IPS-18a (cell line): Measurements from ENCODE around the gene CRTC1.

ENCODE experiments used
- H3K27ac ChIP-seq: one replicate; pipeline ENCODE4 v1.5.1; 2013; ENCODE audit warnings: low read length
- H3K27me3 ChIP-seq: one replicate; pipeline ENCODE4 v1.6.1; 2013; ENCODE audit warnings: mild to moderate bottlenecking, low read length; ENCODE audit not compliant: control insufficient read depth, insufficient read depth
- H3K36me3 ChIP-seq: one replicate; pipeline ENCODE4 v1.6.1; 2013; ENCODE audit warnings: low read depth, low read length; ENCODE audit not compliant: control insufficient read depth
- H3K4me1 ChIP-seq: one replicate; pipeline ENCODE4 v1.6.1; 2013; ENCODE audit warnings: low read depth, low read length; ENCODE audit not compliant: control insufficient read depth
- H3K4me3 ChIP-seq: one replicate; pipeline ENCODE4 v1.5.1; 2013; ENCODE audit warnings: low read length
- H3K9ac ChIP-seq: one replicate; pipeline ENCODE4 v1.6.1; 2013; ENCODE audit warnings: mild to moderate bottlenecking, low read length, moderate library complexity
- H3K9me3 ChIP-seq: one replicate; pipeline ENCODE4 v1.6.1; 2013; ENCODE audit warnings: low read depth, low read length; ENCODE audit not compliant: control insufficient read depth

The CRTC1 gene

DNA sequence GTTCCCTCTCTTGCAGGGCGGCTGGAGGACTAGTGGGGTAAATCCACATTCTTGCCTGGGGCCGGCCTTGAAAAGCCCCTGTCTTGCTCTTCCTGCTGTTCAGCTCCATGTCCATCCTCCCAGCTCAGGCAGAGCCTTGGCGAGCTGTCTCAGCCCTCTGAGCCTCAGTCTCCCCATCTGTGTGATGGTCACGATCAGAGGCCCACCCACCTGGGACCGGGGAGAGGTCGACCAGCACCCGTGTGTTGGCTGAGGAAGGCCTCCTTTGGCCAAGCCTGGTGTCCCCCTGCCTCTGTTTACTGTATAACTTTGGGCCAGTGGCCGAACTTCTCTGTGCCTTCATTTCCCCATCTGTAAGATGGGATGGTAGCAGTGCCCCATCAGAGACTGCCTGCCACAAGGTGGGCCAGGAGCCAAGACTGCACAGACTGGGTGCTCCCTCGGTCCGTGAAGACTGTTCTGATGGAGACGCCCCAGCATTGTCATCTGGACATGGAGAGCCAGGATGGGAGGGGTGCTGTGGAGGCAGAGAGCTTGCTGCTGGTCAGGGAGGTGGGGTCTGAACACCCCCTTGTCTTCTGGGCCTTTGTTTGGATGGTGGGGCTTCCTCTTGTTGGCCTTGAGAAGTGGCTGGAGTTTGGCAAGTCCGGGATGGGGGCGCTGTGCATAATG is 28.2 kb upstream of the CRTC1 start:
- Histone ChIP-seq H3K9ac (no peak overlapping the region), H3K4me1 (no peaks in the 10 kb centered on the region), H3K36me3 (no peaks in the 10 kb centered on the region), H3K27me3 (no peaks in the 10 kb centered on the region), H3K9me3 (no peaks in the 10 kb centered on the region), H3K27ac (no peak overlapping the region), H3K4me3 (no peak overlapping the region)

GRCh38 chr19:18656337-18657086 is 27.0 kb upstream of the CRTC1 start:
- H3K4me1 ChIP-seq: no peaks in the 10 kb centered on the region
- H3K36me3 ChIP-seq: no peaks in the 10 kb centered on the region
- H3K4me3 ChIP-seq: no peak overlapping the region
- H3K27me3 ChIP-seq: no peaks in the 10 kb centered on the region
- H3K9me3 ChIP-seq: no peaks in the 10 kb centered on the region
- no peak overlapping the region for H3K9ac ChIP-seq
- no peak overlapping the region for H3K27ac ChIP-seq

DNA sequence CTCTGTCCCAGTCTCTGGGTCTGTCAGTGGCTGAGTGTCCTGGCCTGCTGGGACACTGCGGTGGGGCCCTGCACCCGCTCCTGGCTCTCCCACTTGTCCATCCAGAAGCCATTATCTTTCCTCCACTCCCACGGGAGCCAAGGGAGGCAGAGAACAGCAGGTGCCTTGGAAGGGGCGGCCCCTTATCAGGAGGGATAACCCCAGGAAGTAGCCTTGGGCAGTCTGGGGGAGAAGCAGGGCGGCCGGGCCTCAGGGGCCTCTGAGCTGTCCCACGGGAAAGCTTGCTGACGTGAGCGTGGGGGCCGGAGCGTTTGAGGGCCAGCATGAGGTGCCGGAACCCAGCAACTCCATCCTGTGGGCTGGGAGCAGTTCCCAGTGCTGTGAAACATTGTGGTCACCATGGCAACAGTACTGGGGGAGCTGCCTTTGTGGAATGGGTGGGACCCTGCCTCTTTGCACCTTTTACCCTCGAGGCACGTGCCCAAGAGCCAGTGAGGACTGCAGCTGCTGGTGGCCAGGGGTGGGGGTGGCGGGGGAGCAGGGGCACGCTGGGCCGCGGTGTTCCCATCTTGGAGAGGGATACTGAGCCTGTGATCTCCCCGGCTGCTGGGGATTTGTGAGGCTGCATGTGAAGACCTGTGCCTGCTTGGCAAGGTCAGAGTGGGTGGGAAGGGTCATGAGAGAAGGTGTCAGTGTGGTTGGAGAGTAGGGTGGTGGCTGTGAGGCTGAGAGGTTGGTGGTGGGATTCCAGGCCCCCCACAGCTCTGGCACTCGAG is 25.7 kb upstream of the CRTC1 start:
- Histone ChIP-seq H3K4me1 (no peaks in the 10 kb centered on the region), H3K27ac (no peak overlapping the region), H3K27me3 (no peaks in the 10 kb centered on the region), H3K9ac (no peak overlapping the region), H3K36me3 (no peaks in the 10 kb centered on the region), H3K4me3 (no peak overlapping the region), H3K9me3 (no peaks in the 10 kb centered on the region)

GRCh38 chr19:18658366-18658855 is 25.1 kb upstream of the CRTC1 start:
- Histone ChIP-seq H3K27me3 (no peaks in the 10 kb centered on the region), H3K4me3 (no peak overlapping the region), H3K27ac (no peak overlapping the region), H3K36me3 (no peaks in the 10 kb centered on the region), H3K9me3 (no peaks in the 10 kb centered on the region), H3K4me1 (no peaks in the 10 kb centered on the region), H3K9ac (no peak overlapping the region)

GRCh38 chr19:18659281-18660050 is 24.0 kb upstream of the CRTC1 start:
- H3K4me3 ChIP-seq: no peak overlapping the region
- no peaks in the 10 kb centered on the region for H3K27me3 ChIP-seq
- no peaks in the 10 kb centered on the region for H3K9me3 ChIP-seq
- no peaks in the 10 kb centered on the region for H3K36me3 ChIP-seq
- H3K27ac ChIP-seq: no peak overlapping the region
- H3K4me1 ChIP-seq: no peaks in the 10 kb centered on the region
- H3K9ac ChIP-seq: no peak overlapping the region

GRCh38 chr19:18660051-18660910 is 23.2 kb upstream of the CRTC1 start:
- Histone ChIP-seq H3K9me3 (no peaks in the 10 kb centered on the region), H3K9ac (no peak overlapping the region), H3K36me3 (no peaks in the 10 kb centered on the region), H3K27me3 (no peaks in the 10 kb centered on the region), H3K27ac (no peak overlapping the region), H3K4me3 (no peak overlapping the region), H3K4me1 (no peaks in the 10 kb centered on the region)

GRCh38 chr19:18660939-18661670 is 22.4 kb upstream of the CRTC1 start:
- no peaks in the 10 kb centered on the region for H3K27me3 ChIP-seq
- H3K36me3 ChIP-seq: no peaks in the 10 kb centered on the region
- no peak overlapping the region for H3K9ac ChIP-seq
- H3K4me1 ChIP-seq: no peaks in the 10 kb centered on the region
- H3K4me3 ChIP-seq: no peak overlapping the region
- no peak overlapping the region for H3K27ac ChIP-seq
- no peaks in the 10 kb centered on the region for H3K9me3 ChIP-seq

DNA sequence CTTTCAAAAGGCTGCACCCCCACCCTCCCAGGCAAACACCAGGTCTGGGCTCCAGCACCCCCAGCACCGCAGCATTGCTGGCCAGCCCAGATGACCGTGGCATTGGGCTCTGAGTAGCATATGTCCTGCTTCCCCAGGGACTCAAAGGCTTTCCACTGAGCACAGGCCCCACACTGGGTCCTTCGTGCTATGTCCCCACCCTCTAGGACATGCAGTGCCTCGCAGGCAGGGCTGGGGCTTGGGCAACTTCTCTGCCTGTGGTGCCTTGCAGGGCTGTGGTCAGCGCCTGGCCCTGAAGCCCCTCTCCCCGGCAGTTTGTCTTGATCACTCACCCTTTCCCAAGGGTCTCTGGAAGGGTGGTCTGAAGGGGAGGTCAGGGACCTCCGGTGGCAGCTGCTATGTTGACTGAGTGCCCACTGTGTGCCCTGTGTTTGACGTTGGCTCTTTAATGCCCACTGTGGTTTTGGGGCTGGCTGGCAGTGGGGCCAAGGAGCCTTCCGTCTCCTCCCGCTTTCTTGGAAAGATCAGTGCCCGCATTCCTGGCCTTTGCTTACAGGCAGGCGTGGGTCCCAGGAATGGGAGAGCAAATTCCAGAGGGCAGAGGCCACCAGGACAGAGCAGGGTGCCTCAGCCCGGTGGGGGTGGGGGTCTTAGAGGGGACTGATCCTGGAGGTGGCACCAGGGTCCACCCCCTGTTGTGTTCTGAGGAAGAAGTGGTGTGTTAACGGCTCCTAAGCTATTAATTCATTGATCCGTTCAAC is 20.3 kb upstream of the CRTC1 start:
- H3K9me3 ChIP-seq: no peaks in the 10 kb centered on the region
- no peaks in the 10 kb centered on the region for H3K36me3 ChIP-seq
- H3K9ac ChIP-seq: no peak overlapping the region
- H3K27me3 ChIP-seq: no peaks in the 10 kb centered on the region
- H3K4me3 ChIP-seq: no peak overlapping the region
- H3K27ac ChIP-seq: no peak overlapping the region
- H3K4me1 ChIP-seq: no peaks in the 10 kb centered on the region

- Histone ChIP-seq H3K4me1 (no peaks in the 10 kb centered on the region), H3K9me3 (no peaks in the 10 kb centered on the region), H3K27me3 (no peaks in the 10 kb centered on the region), H3K4me3 (no peak overlapping the region), H3K9ac (no peak overlapping the region), H3K36me3 (no peaks in the 10 kb centered on the region), H3K27ac (no peak overlapping the region)
These were observed 19.4 kb upstream of the CRTC1 start for GRCh38 chr19:18663940-18664530.
